ENCODE results near the gene CLRN1. TPM values are rescaled to one million over a fixed set of nuclear protein-coding genes. Genes with fewer than 3 reads are reported as not detected.

CLRN1 gene
- polyA plus RNA-seq, 3 donors, result not detected

GRCh38 chr3:151002003-151002981, 29.8 kb upstream of the CLRN1 start:
- WGBS (ENCODE audit: insufficient coverage), result no CpG with 5 or more reads among the region's 5 CpGs
- H3K27ac Mint-ChIP-seq, result no peak overlapping the region
- H3K9me3 Mint-ChIP-seq, result peaks cover 4 to 11% (median 7%) of the 10 kb centered on the region in 7 donors

GRCh38 chr3:150998996-150999395, 26.5 kb upstream of the CLRN1 start:
- Histone ChIP-seq H3K79me2 (ENCODE audit: insufficient read depth, low read length) (no peaks in the 10 kb centered on the region), H3K27me3 (ENCODE audit: control insufficient read depth in 2 of 2, insufficient read depth in 2 of 2, low read length in 2 of 2) (no peaks in the 10 kb centered on the region), H3K4me1 (ENCODE audit: control insufficient read depth in 1 of 2, insufficient read depth in 2 of 2, low read length in 2 of 2) (no peaks in the 10 kb centered on the region), H3K27ac (ENCODE audit: low read depth in 1 of 2, low read length in 2 of 2) (no peak overlapping the region), H2AFZ (ENCODE audit: insufficient read depth, low read depth, low read length, poor library complexity, severe bottlenecking) (no peak overlapping the region), H3K4me3 (replicated peaks in 1 of 3; ENCODE audit: low read depth in 2 of 3, low read length in 3 of 3) (no peak overlapping the region), H3K36me3 (replicated peaks in 1 of 2; ENCODE audit: control insufficient read depth in 1 of 2, insufficient read depth in 2 of 2, low read length in 2 of 2) (no peaks in the 10 kb centered on the region), H4K20me1 (ENCODE audit: insufficient read depth, low read length) (no peaks in the 10 kb centered on the region), H3K9me3 (replicated peaks in 1 of 2; ENCODE audit: control insufficient read depth in 1 of 2, insufficient read depth in 1 of 2, low read length in 2 of 2) (peaks cover 0 to 4% of the 10 kb centered on the region in 2 donors), H3K9ac (ENCODE audit: insufficient read depth, low read length, poor library complexity, severe bottlenecking) (no peak overlapping the region), H3K4me2 (replicated peaks; ENCODE audit: extremely low read depth, low read length, poor library complexity, severe bottlenecking) (no peak overlapping the region)
- no peak overlapping the region for H3K4me3 Mint-ChIP-seq
- no peaks in the 10 kb centered on the region for H3K27me3 Mint-ChIP-seq (ENCODE audit: low read depth in 3 of 3)
- WGBS (ENCODE audit: insufficient coverage), result no CpG with 5 or more reads among the region's 5 CpGs
- intact Hi-C loops (cut with micrococcal nuclease), result no loop called here
- TF ChIP-seq CTCF (IDR thresholded peaks at IDR 0.05), result no peak
- H3K27ac Mint-ChIP-seq, result no peak overlapping the region
- no peak for DNase-seq
- H3K4me1 Mint-ChIP-seq, result no peaks in the 10 kb centered on the region
- peaks cover 4 to 11% (median 7%) of the 10 kb centered on the region in 7 donors for H3K9me3 Mint-ChIP-seq
- H3K36me3 Mint-ChIP-seq, result no peaks in the 10 kb centered on the region

More at GRCh38 chr3:151002003-151002981, 29.8 kb upstream of the CLRN1 start:
- intact Hi-C loops (cut with micrococcal nuclease), result no loop called here
- no peaks in the 10 kb centered on the region for H3K79me2 ChIP-seq (ENCODE audit: insufficient read depth, low read length)
- H4K20me1 ChIP-seq (ENCODE audit: insufficient read depth, low read length), result no peaks in the 10 kb centered on the region
- H3K27me3 Mint-ChIP-seq (ENCODE audit: low read depth in 3 of 3), result peaks cover 0 to 1% (median 0%) of the 10 kb centered on the region in 3 donors
- no peak overlapping the region for H3K4me3 Mint-ChIP-seq
- H3K4me1 ChIP-seq (ENCODE audit: control insufficient read depth in 1 of 2, insufficient read depth in 2 of 2, low read length in 2 of 2), result no peaks in the 10 kb centered on the region
- no peak overlapping the region for H3K4me3 ChIP-seq (replicated peaks in 1 of 3; ENCODE audit: low read depth in 2 of 3, low read length in 3 of 3)
- H3K36me3 Mint-ChIP-seq, result no peaks in the 10 kb centered on the region
- TF ChIP-seq CTCF (IDR thresholded peaks at IDR 0.05), result no peak
- H3K4me2 ChIP-seq (replicated peaks; ENCODE audit: extremely low read depth, low read length, poor library complexity, severe bottlenecking), result no peak overlapping the region
- no peak overlapping the region for H3K27ac ChIP-seq (ENCODE audit: low read depth in 1 of 2, low read length in 2 of 2)
- H3K27me3 ChIP-seq (ENCODE audit: control insufficient read depth in 2 of 2, insufficient read depth in 2 of 2, low read length in 2 of 2), result no peaks in the 10 kb centered on the region
- no peak overlapping the region for H3K9ac ChIP-seq (ENCODE audit: insufficient read depth, low read length, poor library complexity, severe bottlenecking)
- no peak for DNase-seq
- H3K9me3 ChIP-seq (replicated peaks in 1 of 2; ENCODE audit: control insufficient read depth in 1 of 2, insufficient read depth in 1 of 2, low read length in 2 of 2), result peaks cover 0 to 4% of the 10 kb centered on the region in 2 donors
- no peaks in the 10 kb centered on the region for H3K36me3 ChIP-seq (replicated peaks in 1 of 2; ENCODE audit: control insufficient read depth in 1 of 2, insufficient read depth in 2 of 2, low read length in 2 of 2)
- H3K4me1 Mint-ChIP-seq, result no peaks in the 10 kb centered on the region
- no peak overlapping the region for H2AFZ ChIP-seq (ENCODE audit: insufficient read depth, low read depth, low read length, poor library complexity, severe bottlenecking)
